NCI-H748 (cell line): ENCODE results near the gene TBCD.

ENCODE experiments used
- DNase-seq: peaks from one replicate; lab custom pipeline; 2025; ENCODE audit not compliant: unreplicated experiment; lab: John Stamatoyannopoulos, UW

The TBCD gene

GRCh38 chr17:82849076-82849945 is 97.4 kb downstream of the TBCD start:
- no peak for DNase-seq

- no peak for DNase-seq
These were observed 99.5 kb downstream of the TBCD start for GRCh38 chr17:82851381-82851780.

DNA sequence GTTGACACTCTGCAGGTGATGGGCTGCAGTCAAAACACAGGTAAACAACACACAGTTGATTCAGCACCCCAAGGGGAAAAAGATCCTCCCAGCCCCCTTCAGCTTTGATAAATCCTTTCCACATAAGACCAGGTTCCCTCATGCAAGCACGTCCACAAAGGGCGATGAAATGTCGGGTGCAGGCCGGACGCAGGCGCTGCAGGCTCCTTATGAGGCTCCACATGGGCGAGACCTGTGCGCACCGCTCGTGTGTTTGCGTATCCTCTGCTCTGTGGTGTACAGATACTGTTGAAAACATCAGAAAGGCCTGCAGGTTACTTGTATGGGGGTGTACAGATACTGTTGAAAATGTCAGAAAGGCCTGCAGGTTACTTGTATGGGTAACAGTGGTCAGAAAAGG is 102.4 kb downstream of the TBCD start:
- no peak for DNase-seq

DNA sequence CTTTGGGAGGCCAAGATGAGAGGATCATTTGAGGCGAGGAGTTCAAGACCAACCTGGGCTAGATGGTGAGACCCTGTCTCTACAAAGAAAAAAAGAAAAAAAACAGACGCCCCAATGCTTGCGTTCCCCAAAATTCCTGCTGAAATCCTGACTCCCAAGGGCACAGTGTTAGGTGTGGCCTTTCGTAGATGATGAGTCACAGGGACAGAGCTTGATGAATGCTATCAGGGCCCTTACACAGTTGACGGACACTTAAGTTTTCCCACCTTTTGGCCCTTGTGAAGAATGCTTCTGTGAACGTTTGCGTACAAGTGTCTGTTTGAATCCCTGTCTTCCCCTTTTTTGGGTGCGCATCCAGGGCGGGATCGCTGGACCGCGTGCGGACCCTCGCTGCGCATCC is 104.5 kb downstream of the TBCD start:
- DNase-seq, result no peak

GRCh38 chr17:82858376-82859126 is 106.7 kb downstream of the TBCD start:
- DNase-seq, result no peak

- peak; percentile 13 for DNase-seq
These were observed 107.9 kb downstream of the TBCD start for GRCh38 chr17:82859431-82860403.

- DNase-seq, result no peak
These were observed 108.9 kb downstream of the TBCD start for GRCh38 chr17:82860606-82861392.

DNA sequence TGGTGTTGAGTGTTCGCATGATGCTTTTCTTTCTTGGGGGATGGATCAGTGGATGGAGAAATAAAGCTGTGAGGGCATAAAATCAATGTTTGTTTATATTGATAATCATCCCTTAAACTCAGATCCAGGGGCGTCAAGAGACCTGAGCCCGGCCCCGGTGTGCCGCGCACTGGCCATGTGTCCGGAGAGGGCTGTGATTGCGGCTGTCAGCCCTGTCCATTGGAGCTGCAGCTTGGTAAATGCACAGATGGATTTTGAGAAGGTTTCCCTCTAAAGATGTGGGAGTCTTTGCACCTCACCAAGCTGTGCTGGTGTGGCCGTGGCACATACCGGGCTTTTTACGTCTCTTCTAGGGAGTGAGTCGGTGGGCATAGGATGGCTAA is 109.5 kb downstream of the TBCD start:
- DNase-seq, result no peak

DNA sequence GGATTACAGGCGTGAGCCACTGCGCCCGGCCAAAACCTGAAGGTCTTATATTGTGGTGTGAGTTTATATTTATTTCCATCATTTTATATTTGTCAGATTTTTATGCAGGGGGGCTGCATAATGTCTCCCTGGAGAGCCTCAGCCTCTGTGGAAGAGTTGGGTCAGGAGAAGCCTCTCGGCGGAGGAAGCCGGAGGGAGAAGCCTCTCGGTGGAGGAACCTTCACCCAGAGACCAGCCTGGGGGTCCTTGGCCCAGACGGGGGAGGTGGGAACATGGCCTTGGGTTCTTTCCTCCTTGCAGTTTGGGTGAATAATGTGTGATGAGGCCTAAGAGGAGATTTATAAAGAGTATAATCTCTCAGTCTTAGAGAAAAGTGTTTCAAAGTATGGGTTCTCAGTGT is 110.3 kb downstream of the TBCD start:
- no peak for DNase-seq

GRCh38 chr17:82862737-82863382 is 111.0 kb downstream of the TBCD start:
- no peak for DNase-seq

GRCh38 chr17:82863383-82863940 is 111.6 kb downstream of the TBCD start:
- no peak for DNase-seq

DNA sequence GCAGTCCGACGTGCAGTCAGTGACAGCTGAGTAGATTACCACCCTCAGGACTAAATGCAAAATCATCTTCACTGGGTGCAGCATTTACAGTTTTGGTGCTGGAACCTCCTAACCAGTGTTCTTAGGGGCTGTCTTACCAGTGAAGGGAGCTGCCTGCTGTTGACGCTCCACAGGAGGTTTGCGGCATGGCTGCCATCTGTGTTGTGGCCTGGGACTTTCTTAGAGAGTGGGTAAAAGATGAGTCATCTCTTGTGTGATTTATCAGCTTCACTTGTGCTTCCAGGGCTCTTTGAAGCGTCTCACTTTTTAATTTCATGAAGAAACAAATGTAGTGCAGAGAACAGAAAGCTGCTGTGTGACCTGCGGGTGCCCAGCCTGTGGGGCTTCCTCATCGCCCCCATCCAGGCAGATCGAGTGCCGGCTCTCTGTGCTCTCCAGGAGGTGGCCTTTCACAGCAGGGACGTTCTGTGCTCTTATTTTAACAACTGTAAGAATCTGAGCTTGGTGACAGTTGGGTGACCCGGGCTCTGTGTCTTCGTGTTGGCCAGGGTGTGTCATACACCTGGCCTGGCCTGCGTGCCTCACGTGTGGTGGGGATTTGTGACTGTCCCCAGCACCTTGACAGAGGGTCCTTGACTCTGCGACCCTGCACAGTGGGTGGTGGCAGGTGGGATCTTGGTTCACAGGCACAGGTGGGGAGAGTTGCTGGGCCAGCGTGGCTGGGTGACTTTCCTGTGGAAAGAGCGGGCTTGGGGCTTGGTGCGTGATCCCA is 112.3 kb downstream of the TBCD start:
- DNase-seq, result peak; percentile 27

DNA sequence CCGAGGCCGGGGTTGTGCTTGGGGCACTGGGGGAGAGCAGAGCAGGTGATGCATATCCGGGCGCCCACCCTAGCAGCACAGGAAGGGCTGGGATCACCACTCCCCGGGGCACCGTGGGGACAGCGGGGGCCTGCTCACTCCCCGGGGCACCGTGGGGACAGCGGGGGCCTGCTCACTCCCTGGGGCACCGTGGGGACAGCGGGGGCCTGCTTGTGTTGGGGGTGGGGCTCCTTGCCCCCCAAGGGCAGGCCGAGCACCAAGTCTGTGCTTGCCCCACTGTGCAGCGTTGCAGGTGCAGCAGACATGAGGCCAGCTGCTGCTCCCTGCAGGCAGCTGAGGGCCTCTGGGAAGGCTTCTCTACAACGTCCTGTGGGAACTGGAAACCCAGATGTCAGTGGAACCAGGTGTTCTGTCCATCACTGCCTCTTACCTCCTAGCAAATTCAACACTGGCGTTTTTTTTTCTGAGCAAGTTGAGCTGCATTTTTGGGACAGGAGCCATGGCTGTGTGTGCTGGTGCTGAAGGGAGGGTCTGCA is 112.9 kb downstream of the TBCD start:
- DNase-seq, result peak; percentile 14

DNA sequence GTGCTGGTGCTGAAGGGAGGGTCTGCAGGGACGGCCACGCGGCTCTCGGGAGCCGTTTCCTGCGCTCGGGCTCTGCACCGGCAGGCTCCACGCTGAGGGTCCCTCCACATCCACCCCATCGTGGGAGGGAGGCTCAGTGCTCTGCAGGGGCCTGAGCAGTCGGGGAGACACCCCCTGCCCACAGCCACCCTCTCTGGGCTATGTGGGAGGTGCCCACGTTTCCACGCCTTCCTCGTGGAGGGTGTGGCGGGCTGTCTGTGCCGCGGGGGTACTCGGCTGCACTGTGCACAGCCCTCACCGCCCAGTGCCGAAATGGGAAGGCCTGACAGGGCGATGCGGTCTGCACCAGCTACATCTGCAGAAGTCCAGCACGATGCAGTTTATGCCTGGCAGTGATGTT is 113.4 kb downstream of the TBCD start:
- no peak for DNase-seq

DNA sequence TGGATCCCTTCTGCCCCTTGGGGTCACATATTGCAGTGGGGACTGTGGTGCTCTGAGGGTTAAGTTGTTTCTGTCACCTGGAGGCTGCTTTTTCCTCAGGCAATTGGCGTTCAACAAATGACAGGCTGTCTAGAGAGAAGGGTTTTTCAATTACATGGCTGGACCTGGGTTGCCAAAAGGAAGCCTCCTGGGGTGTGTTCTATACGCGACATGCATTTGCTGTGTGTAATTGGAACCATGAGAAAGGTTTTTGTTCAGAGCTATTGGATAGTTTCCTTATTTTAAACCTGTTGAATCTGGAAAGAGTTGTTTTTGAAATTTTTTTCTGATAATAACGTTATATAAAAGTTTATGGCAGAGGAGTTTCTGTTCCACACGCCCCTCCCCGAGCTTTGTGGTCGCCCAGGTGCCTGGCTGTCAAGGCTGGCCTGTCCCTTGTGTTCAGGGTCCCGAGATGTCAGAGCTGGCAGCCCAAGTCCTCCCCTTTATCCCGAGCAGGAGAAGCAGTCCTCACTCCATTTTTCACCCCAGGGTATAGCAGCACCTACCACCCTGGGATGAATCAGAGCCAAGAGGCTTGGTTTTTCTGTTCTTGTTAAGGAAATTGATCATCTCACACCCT is 114.0 kb downstream of the TBCD start:
- DNase-seq, result no peak

DNA sequence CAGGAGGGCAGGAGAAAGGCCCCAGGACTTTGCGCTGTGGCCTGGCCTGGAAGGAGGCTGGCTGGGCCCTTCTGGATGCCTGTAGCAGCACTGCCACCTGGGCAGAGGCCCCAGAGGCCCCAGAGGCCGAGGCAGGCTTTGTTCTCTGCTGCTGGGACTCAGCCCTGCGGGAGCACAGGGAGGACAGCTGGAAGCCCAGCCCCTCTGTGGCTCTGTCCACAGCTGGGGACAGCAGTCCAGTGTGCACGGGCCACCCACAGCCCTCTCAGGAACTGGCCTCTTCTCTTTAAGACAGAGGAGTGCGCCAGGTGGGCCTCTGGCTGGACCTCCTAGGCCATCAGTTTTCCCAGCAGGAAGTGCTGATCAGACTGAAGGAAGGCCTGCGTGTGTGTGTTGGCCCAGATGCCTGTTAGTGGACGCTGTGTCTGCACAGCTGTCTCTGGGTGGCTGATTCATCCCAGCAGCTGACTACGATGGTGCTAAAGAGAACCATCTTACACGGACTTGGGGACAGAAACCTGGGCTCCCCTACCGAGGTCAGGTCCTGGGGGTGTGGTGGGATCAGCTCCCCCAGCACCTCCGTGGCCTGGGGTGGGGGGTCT is 114.8 kb downstream of the TBCD start:
- DNase-seq, result no peak

DNA sequence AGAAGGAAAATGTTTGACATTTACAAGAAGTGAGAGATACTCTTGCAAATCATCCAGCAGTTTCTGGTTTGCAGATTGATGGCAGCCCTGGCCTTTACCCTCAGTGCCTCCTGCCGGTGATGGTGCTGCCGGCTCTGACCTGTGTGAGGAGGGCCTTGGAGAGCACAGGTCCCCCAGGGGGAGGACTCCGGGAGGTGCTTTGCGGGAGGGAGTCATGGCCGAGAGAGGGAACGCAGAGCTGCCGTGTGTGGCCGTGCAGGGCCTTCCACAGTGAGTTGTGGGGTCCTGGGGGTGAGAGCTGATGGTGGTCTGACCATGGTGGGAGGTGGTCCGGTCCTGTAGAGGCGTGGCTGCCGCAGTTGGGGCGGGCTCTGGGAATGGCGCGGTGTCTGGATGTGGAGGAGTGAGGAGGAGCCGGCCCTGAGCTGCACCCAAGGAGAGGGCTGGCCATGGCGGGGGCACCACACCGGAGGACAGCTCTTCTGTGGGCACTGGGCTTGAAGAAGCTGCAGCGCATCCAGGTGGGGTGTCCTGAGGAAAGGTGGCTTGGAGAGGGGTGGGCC is 116.0 kb downstream of the TBCD start:
- DNase-seq, result no peak
